GM23338 (cell line): Measurements from ENCODE around the gene CDKAL1.

Source experiments
- EZH2 ChIP-seq: fragments of 200-600 bp; sonication (generic); IDR thresholded peaks from one replicate; pipeline ENCODE4 v1.8.0; 2017; ENCODE audit warnings: antibody characterized with exemption, mild to moderate bottlenecking, low read depth; ENCODE audit not compliant: unreplicated experiment
- EZH2phosphoT487 ChIP-seq: fragments of 200-600 bp; sonication (generic); IDR thresholded peaks from one replicate; pipeline ENCODE4 v1.8.1; 2018; ENCODE audit warnings: antibody characterized with exemption; ENCODE audit not compliant: unreplicated experiment
- POLR2AphosphoS5 ChIP-seq: IDR thresholded peaks from 2 replicates; pipeline ENCODE4 v1.6.1; 2016; ENCODE audit warnings: antibody characterized with exemption, low read depth
- ZNF114 ChIP-seq: fragments of 250-450 bp; sonication (Bioruptor Pico); IDR thresholded peaks from 2 replicates; pipeline ENCODE4 v1.5.0; 2020; ENCODE audit warnings: mild to moderate bottlenecking, moderate library complexity
- TF ChIP-seq, protein P1 (sequence below), 2 experiments: fragments of 200-600 bp in 1 of 2; sonication (generic) in 1 of 2; conservative IDR thresholded peaks; 2 replicates each; pipeline versions ENCODE4 v1.5.1 to v1.6.1; 2016 to 2017; ENCODE audit warnings: antibody characterized with exemption in 2 of 2, low read depth in 2 of 2, mild to moderate bottlenecking in 2 of 2, moderate library complexity in 1 of 2

DNA sequence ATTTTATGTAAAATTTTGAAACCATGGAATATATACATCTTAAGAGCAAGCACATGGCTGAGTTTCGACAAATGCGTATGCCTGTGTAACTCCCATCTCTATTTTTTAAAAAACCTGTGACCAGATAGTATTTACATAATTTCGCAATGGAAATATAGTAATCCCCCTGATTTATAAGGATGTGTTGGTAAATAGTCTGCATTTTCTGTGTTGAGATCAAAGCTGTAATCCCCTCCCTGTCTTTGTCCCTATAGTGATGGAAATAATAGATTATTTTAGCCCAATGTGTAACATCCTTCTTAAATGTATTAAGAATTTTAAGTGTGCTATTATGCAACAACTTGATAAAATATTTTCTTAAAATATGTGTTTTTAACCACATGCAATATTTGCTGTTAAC is 267.3 kb downstream of the CDKAL1 start:
- TF ChIP-seq EZH2phosphoT487 (no peak), POLR2AphosphoS5 (no peak), EZH2 (no peak), ZNF114 (no peak)
- TF ChIP-seq, protein P1, sequence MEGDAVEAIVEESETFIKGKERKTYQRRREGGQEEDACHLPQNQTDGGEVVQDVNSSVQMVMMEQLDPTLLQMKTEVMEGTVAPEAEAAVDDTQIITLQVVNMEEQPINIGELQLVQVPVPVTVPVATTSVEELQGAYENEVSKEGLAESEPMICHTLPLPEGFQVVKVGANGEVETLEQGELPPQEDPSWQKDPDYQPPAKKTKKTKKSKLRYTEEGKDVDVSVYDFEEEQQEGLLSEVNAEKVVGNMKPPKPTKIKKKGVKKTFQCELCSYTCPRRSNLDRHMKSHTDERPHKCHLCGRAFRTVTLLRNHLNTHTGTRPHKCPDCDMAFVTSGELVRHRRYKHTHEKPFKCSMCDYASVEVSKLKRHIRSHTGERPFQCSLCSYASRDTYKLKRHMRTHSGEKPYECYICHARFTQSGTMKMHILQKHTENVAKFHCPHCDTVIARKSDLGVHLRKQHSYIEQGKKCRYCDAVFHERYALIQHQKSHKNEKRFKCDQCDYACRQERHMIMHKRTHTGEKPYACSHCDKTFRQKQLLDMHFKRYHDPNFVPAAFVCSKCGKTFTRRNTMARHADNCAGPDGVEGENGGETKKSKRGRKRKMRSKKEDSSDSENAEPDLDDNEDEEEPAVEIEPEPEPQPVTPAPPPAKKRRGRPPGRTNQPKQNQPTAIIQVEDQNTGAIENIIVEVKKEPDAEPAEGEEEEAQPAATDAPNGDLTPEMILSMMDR (conservative IDR thresholded peaks at IDR 0.05; ENCODE audit: low read depth in 2 of 2): no peak
